Activated CD4-positive, alpha-beta T cell treated with anti-CD3 and anti-CD28 coated beads for 24 hours (primary cell): Measurements from ENCODE around the gene COG5.
"Not testable (repeated sequence)": the region's sequence is repeated elsewhere in the genome, so short reads cannot be mapped to it uniquely, and the experiment has no call there.

Source experiments
- DNase-seq, 2 donors: peaks; one replicate each; pipeline ENCODE4 v3.0.0-alpha.2; 2020; ENCODE audit warnings: low read depth in 2 of 2

Gene COG5

GRCh38 chr7:107228291-107228690, 335.4 kb downstream of the COG5 start:
- no peak for DNase-seq

- no peak for DNase-seq
Measured at GRCh38 chr7:107224374-107225223, 339.1 kb downstream of the COG5 start.

- DNase-seq: not testable (repeated sequence)
Measured at GRCh38 chr7:107220806-107221205, 342.9 kb downstream of the COG5 start.

GRCh38 chr7:107220356-107220755, 343.4 kb downstream of the COG5 start:
- DNase-seq: no peak

GRCh38 chr7:107219563-107220244, 344.0 kb downstream of the COG5 start:
- no peak for DNase-seq

- no peak for DNase-seq
Measured at GRCh38 chr7:107213945-107214344, 349.8 kb downstream of the COG5 start.

- DNase-seq: no peak
Measured at GRCh38 chr7:107213193-107213788, 350.4 kb downstream of the COG5 start.

- DNase-seq: no peak
Measured at GRCh38 chr7:107212725-107213124, 351.0 kb downstream of the COG5 start.

- DNase-seq: no peak
Measured at GRCh38 chr7:107210400-107210799, 353.3 kb downstream of the COG5 start.

GRCh38 chr7:107209565-107209964, 354.2 kb downstream of the COG5 start:
- no peak for DNase-seq

- DNase-seq: no peak
Measured at GRCh38 chr7:107208563-107208962, 355.2 kb downstream of the COG5 start.

- DNase-seq: no peak
Measured at GRCh38 chr7:107208024-107208521, 355.6 kb downstream of the COG5 start.

GRCh38 chr7:107207459-107207858, 356.3 kb downstream of the COG5 start:
- no peak for DNase-seq

- no peak for DNase-seq
Measured at GRCh38 chr7:107206706-107207105, 357.0 kb downstream of the COG5 start.

- DNase-seq: no peak
Measured at GRCh38 chr7:107206136-107206535, 357.6 kb downstream of the COG5 start.

GRCh38 chr7:107203607-107204006, 360.1 kb downstream of the COG5 start:
- DNase-seq: no peak

- DNase-seq: no peak
Measured at GRCh38 chr7:107201795-107202450, 361.8 kb downstream of the COG5 start.

- DNase-seq: no peak
Measured at GRCh38 chr7:107196834-107197610, 366.7 kb downstream of the COG5 start.

- DNase-seq: no peak
Measured at GRCh38 chr7:107194052-107194451, 369.7 kb downstream of the COG5 start.

GRCh38 chr7:107190090-107190489, 373.6 kb downstream of the COG5 start:
- no peak for DNase-seq

GRCh38 chr7:107187774-107188173, 375.9 kb downstream of the COG5 start:
- no peak for DNase-seq
